Lung (tissue), 12 donors: ENCODE measurements around the gene GALNT9. TPM values are rescaled to one million over a fixed set of nuclear protein-coding genes. Genes with fewer than 3 reads are reported as not detected.

ENCODE experiments used
- ATAC-seq: fragments of 200-7000 bp; cut with Tn5 transposase; one replicate; pipeline ENCODE4 v1.9.1; 2020; ENCODE audit warnings: moderate number of reproducible peaks; ENCODE audit not compliant: insufficient read depth, low FRiP score
- DNase-seq, 3 donors: peaks; one replicate each; pipeline ENCODE4 v3.0.0-alpha.2; 2013 to 2017
- H3K27ac ChIP-seq, 2 donors: one replicate each; pipeline ENCODE4 v1.5.1; 2013; ENCODE audit warnings: mild to moderate bottlenecking in 2 of 2, moderate library complexity in 2 of 2, control low read depth in 1 of 2, inconsistent platforms in 1 of 2, low read depth in 1 of 2, low read length in 1 of 2
- H3K27me3 ChIP-seq, 3 donors: one replicate each; pipeline ENCODE4 v1.5.1; 2013; ENCODE audit warnings: low read length in 2 of 3; ENCODE audit not compliant: control insufficient read depth in 3 of 3, insufficient read depth in 3 of 3
- H3K36me3 ChIP-seq, 4 donors: one replicate each; pipeline ENCODE4 v1.5.1; 2013; ENCODE audit warnings: low read length in 4 of 4, mild to moderate bottlenecking in 1 of 4, moderate library complexity in 1 of 4; ENCODE audit not compliant: control insufficient read depth in 4 of 4, insufficient read depth in 4 of 4
- H3K4me1 ChIP-seq, 5 donors: one replicate each; pipeline ENCODE4 v1.5.1; 2013; ENCODE audit warnings: low read length in 5 of 5, mild to moderate bottlenecking in 2 of 5, moderate library complexity in 1 of 5; ENCODE audit not compliant: control insufficient read depth in 5 of 5, insufficient read depth in 5 of 5
- H3K4me3 ChIP-seq: one replicate; pipeline ENCODE4 v1.5.1; 2013; ENCODE audit warnings: mild to moderate bottlenecking, control low read depth, moderate library complexity
- H3K9ac ChIP-seq, 2 donors: one replicate each; pipeline ENCODE4 v1.5.1; 2013; ENCODE audit warnings: low read length in 2 of 2, control low read depth in 1 of 2; ENCODE audit not compliant: insufficient read depth in 1 of 2
- H3K9me3 ChIP-seq, 4 donors: one replicate each; pipeline ENCODE4 v1.5.1; 2013; ENCODE audit warnings: low read length in 3 of 4, mild to moderate bottlenecking in 1 of 4, moderate library complexity in 1 of 4; ENCODE audit not compliant: control insufficient read depth in 4 of 4, insufficient read depth in 3 of 4
- WGBS, 2 donors: extraction: QIAGEN DNeasy Blood & Tissue Kit; methylation state at CpG; one replicate each; pipeline ENCODE4 v1.1.7; 2013; 5-methylcytosine and 5-hydroxymethylcytosine counted together
- polyA plus RNA-seq, 2 donors: library from polyadenylated mRNA; stranded (reverse); fragments of 200-250 nt; gene quantifications; one replicate each; pipeline ENCODE4 v1.2.1, GENCODE V29; 2013
- total RNA-seq, 2 donors: library from RNA; depleted of rRNA in 1 of 2; stranded (reverse); fragments of >200 nt in 1 of 2; gene quantifications; one replicate each; pipeline ENCODE4 v1.2.1, GENCODE V29; 2014 to 2021
- TF ChIP-seq, protein P1 (sequence below): IDR thresholded peaks from 2 replicates; pipeline ENCODE4 v1.5.1; 2012; ENCODE audit warnings: mild to moderate bottlenecking; ENCODE audit errors: control extremely low read depth, extremely low read depth
- donor health status: control.
- donor health status: control.
- donor health status: Bipolar disorder and iron deficiency.
- donor health status: healthy.
- donor health status: DM: yes; HTN: yes; CAD: no.

GALNT9 gene
- total and polyA plus RNA-seq, 4 donors = 0.13 to 1.7 (median 0.79) TPM

DNA sequence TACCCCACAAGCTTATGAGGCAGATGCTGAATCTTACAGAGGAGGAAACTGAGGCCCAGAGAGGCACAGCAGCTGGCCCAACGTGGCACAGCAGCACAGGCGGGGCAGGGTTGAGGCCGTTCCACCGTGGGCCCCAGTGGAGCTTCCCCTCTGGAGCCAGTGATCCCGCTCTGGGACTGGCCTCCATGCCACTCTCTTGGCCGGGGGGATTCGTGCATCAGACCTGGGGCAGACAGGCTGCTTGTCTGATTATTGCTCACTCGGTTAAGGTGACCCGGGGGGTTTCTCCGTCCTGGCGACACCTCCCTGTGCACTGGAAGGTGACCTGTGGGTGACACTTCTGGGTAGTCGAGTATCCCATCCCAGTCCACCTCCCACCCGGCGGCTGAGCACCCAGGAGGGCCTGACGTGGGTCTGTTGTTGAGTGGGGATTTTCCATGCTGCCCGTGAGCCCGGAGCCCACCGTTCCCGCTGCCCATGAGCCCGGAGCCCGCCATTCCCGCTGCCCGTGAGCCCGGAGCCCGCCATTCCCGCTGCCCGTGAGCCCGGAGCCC is 157.3 kb downstream of the GALNT9 start:
- WGBS, 2 donors = 81 to 89% methylated on average over 24 to 28 of the region's 28 CpGs
- Histone ChIP-seq H3K9ac (no peak overlapping the region), H3K4me1 (peaks cover 0 to 3% (median 0%) of the 10 kb centered on the region in 5 donors), H3K27ac (no peak overlapping the region), H3K27me3 (peaks cover 0 to 24% (median 0%) of the 10 kb centered on the region in 3 donors), H3K9me3 (no peaks in the 10 kb centered on the region), H3K4me3 (no peak overlapping the region), H3K36me3 (no peaks in the 10 kb centered on the region)
- ATAC-seq = no peak
- DNase-seq = no peak
- TF ChIP-seq, protein P1, sequence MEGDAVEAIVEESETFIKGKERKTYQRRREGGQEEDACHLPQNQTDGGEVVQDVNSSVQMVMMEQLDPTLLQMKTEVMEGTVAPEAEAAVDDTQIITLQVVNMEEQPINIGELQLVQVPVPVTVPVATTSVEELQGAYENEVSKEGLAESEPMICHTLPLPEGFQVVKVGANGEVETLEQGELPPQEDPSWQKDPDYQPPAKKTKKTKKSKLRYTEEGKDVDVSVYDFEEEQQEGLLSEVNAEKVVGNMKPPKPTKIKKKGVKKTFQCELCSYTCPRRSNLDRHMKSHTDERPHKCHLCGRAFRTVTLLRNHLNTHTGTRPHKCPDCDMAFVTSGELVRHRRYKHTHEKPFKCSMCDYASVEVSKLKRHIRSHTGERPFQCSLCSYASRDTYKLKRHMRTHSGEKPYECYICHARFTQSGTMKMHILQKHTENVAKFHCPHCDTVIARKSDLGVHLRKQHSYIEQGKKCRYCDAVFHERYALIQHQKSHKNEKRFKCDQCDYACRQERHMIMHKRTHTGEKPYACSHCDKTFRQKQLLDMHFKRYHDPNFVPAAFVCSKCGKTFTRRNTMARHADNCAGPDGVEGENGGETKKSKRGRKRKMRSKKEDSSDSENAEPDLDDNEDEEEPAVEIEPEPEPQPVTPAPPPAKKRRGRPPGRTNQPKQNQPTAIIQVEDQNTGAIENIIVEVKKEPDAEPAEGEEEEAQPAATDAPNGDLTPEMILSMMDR = no peak

DNA sequence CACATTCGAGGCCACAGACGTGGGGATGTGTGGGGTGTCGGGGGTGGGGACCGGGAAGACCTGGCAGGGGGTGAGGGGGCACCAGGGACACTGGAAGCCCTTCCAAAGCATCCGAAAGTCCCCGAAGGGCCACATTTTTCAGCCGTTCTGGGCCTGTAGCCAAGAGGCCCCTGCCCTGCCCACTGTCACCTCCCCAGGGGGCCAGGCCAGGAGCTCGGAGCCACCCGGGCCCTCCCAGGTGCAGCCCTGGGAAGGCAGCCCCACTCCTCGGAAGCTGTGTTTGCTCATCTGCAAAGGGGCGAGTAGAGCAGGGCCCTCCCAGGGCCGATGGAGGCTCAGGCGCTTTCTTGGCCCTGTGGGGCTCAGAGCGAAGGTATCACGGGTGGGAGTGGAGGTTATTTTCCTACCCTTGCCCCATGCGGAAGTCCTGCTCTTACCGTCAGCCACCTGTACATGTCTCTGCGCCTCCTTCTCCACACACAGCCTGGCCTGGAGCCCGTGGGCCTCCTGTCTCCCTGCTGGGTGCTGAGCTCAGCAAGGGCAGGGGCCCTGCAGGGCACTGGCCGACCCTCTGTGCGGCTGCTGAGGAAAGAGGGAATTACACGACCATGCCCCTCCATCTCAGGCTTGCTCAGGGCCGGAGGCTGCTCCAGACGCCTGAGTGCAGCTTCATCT is 158.0 kb downstream of the GALNT9 start:
- Histone ChIP-seq H3K9me3 (no peaks in the 10 kb centered on the region), H3K27ac (no peak overlapping the region), H3K4me3 (no peak overlapping the region), H3K36me3 (no peaks in the 10 kb centered on the region), H3K9ac (no peak overlapping the region), H3K4me1 (peaks cover 0 to 3% (median 0%) of the 10 kb centered on the region in 5 donors), H3K27me3 (peaks cover 0 to 24% (median 0%) of the 10 kb centered on the region in 3 donors)
- no peak for DNase-seq
- ATAC-seq = no peak
- TF ChIP-seq, protein P1 = no peak
- WGBS, 2 donors = 65 to 77% methylated on average over 22 to 24 of the region's 24 CpGs

DNA sequence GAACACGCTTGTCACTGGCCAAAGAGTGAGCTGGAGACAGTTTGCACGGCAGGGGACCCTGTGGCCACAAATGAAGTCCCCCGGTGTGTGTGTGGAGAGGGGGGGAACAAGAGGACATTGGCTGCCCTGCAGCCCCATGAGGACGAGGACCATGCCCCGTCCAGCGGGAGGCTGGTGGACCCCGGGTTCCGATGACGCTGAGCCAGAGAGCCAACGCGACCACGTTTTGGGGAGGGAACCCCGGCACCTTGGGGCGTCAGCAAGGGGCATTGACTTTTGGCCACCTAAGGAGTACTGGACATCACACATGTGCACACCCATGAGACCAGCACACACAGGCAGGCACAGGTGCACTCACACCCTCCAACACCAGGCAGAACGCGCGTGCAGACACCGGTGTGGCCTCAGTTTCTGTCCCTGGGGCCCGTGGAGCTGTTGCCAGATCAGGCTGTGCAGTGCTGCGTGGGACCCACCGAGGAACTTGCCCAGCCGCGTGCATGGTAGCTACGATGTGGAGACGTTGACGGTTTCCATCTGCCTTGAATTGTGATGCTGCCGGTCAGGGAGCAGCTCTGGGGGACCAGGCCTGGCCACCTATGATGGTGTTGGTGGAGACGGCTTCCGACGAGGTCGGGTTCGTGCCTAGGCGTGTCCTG is 158.6 kb downstream of the GALNT9 start:
- WGBS, 2 donors = 79 to 87% methylated on average over 33 of the region's 33 CpGs
- no peak overlapping the region for H3K27ac ChIP-seq
- H3K36me3 ChIP-seq = no peaks in the 10 kb centered on the region
- peaks cover 0 to 24% (median 0%) of the 10 kb centered on the region in 3 donors for H3K27me3 ChIP-seq
- no peak for ATAC-seq
- H3K4me1 ChIP-seq = peaks cover 0 to 3% (median 0%) of the 10 kb centered on the region in 5 donors
- peak in 1 of 3 donors; percentile 25 for DNase-seq
- H3K9me3 ChIP-seq = no peaks in the 10 kb centered on the region
- H3K9ac ChIP-seq = no peak overlapping the region
- TF ChIP-seq, protein P1 = no peak
- no peak overlapping the region for H3K4me3 ChIP-seq
